Neural crest cell (in vitro differentiated cells): ENCODE results near the gene SLC17A8. TPM values are rescaled to one million over a fixed set of nuclear protein-coding genes. Genes with fewer than 3 reads are reported as not detected.
"Not testable (repeated sequence)": the region's sequence is repeated elsewhere in the genome, so short reads cannot be mapped to it uniquely, and the experiment has no call there.

Experiments
- DNase-seq: peaks from one replicate; pipeline ENCODE4 v3.0.0; 2021; ENCODE audit warnings: low read depth, mixed read lengths, low spot score
- H3K27ac Mint-ChIP-seq: one replicate; pipeline ENCODE4 v1.8.0; 2021; ENCODE audit warnings: mild to moderate bottlenecking, mixed read lengths; ENCODE audit not compliant: unreplicated experiment
- H3K27me3 Mint-ChIP-seq: 2 replicates; pipeline ENCODE4 v1.8.0; 2021; ENCODE audit warnings: low read depth, mild to moderate bottlenecking, mixed read lengths
- H3K36me3 Mint-ChIP-seq: 2 replicates; pipeline ENCODE4 v1.8.0; 2021; ENCODE audit warnings: low read depth, mild to moderate bottlenecking, mixed read lengths
- H3K4me1 Mint-ChIP-seq: 2 replicates; pipeline ENCODE4 v1.8.0; 2021; ENCODE audit warnings: mixed read lengths
- H3K4me3 Mint-ChIP-seq: one replicate; pipeline ENCODE4 v1.8.0; 2021; ENCODE audit warnings: mild to moderate bottlenecking, mixed read lengths
- H3K9me3 Mint-ChIP-seq: 2 replicates; pipeline ENCODE4 v1.8.0; 2021; ENCODE audit warnings: mixed read lengths
- total RNA-seq: library from RNA; stranded (reverse); gene quantifications from 2 replicates; pipeline ENCODE4 v1.2.1, GENCODE V29; 2021
- TF ChIP-seq, protein P1 (sequence below): fragments of 200-600 bp; sonication (generic); conservative IDR thresholded peaks from 2 replicates; pipeline ENCODE4 v1.5.0; 2021; ENCODE audit warnings: antibody characterized with exemption, mild to moderate bottlenecking

SLC17A8 gene
- total RNA-seq, 1 donor from 2014 or later = not detected

DNA sequence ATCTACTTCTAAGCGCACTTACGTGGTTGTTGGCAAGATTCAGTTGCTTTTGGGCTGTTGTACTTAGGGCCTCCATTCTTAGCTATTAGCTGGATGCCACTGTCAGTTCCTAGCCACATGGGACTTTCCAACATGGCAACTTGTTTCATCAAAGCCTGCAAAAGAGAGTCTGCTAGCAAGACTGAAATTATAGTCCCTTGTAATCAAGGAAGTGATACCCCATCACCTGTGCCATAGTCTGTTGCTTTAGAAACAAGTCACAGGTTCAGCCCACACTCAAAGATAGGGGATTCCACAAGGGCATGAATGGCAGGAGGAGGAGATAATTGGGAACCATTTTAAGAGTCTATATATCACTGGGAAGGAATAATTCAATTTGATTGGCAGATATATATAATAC lies 27.1 kb upstream of the SLC17A8 start:
- peaks cover 12% of the 10 kb centered on the region for H3K36me3 Mint-ChIP-seq
- DNase-seq = no peak
- H3K27me3 Mint-ChIP-seq = no peaks in the 10 kb centered on the region
- H3K4me1 Mint-ChIP-seq = no peaks in the 10 kb centered on the region
- no peaks in the 10 kb centered on the region for H3K9me3 Mint-ChIP-seq
- TF ChIP-seq, protein P1, sequence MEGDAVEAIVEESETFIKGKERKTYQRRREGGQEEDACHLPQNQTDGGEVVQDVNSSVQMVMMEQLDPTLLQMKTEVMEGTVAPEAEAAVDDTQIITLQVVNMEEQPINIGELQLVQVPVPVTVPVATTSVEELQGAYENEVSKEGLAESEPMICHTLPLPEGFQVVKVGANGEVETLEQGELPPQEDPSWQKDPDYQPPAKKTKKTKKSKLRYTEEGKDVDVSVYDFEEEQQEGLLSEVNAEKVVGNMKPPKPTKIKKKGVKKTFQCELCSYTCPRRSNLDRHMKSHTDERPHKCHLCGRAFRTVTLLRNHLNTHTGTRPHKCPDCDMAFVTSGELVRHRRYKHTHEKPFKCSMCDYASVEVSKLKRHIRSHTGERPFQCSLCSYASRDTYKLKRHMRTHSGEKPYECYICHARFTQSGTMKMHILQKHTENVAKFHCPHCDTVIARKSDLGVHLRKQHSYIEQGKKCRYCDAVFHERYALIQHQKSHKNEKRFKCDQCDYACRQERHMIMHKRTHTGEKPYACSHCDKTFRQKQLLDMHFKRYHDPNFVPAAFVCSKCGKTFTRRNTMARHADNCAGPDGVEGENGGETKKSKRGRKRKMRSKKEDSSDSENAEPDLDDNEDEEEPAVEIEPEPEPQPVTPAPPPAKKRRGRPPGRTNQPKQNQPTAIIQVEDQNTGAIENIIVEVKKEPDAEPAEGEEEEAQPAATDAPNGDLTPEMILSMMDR = no peak
- no peak overlapping the region for H3K27ac Mint-ChIP-seq
- no peak overlapping the region for H3K4me3 Mint-ChIP-seq

DNA sequence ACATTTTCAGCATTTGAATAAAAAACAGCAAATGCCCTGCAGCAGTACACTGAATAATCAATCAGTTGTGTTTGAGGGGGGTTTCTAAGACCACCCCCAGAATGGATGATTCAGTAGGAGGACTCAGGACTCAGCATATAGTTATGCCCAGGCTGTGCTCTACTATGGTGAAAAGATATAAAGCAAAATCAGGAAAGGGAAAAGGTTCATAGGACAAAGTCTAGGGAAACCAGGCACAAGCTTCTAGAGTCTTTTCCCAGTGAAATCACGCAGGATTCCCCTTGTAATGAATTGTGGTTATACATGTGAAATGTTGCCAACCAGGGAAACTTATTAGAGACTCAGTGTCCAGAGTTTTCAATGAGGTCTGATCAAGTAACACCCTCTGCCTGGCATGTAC lies 25.0 kb upstream of the SLC17A8 start:
- Mint-ChIP-seq H3K27ac (no peak overlapping the region), H3K4me1 (no peaks in the 10 kb centered on the region), H3K36me3 (peaks cover 18% of the 10 kb centered on the region)

DNA sequence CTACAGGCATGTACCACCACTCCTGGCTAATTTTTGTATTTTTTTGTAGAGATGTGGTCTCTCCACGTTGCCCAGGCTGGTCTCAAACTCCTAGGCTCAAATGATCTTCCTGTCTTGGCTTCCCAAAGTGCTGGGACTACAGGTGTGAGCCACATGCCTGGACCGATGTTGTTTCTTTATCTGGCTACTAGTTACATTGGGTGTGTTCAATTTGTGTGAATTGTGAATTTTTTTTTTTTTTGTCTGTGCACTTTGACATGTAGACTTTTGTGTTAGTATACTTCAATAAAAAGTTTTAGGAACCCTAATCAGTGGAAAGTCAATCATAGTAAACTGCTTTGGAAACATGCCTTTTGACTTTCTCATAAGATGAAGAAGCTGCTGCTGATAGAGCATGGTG lies 24.0 kb upstream of the SLC17A8 start:
- Mint-ChIP-seq H3K27ac (no peak overlapping the region), H3K4me1 (no peaks in the 10 kb centered on the region), H3K9me3 (no peaks in the 10 kb centered on the region), H3K27me3 (no peaks in the 10 kb centered on the region), H3K4me3 (no peak overlapping the region), H3K36me3 (peaks cover 17% of the 10 kb centered on the region)
- TF ChIP-seq, protein P1 = no peak
- no peak for DNase-seq

More for the DNA sequence above, 25.0 kb upstream of the SLC17A8 start:
- Mint-ChIP-seq H3K9me3 (no peaks in the 10 kb centered on the region), H3K4me3 (no peak overlapping the region), H3K27me3 (no peaks in the 10 kb centered on the region)
- TF ChIP-seq, protein P1 = no peak
- no peak for DNase-seq

DNA sequence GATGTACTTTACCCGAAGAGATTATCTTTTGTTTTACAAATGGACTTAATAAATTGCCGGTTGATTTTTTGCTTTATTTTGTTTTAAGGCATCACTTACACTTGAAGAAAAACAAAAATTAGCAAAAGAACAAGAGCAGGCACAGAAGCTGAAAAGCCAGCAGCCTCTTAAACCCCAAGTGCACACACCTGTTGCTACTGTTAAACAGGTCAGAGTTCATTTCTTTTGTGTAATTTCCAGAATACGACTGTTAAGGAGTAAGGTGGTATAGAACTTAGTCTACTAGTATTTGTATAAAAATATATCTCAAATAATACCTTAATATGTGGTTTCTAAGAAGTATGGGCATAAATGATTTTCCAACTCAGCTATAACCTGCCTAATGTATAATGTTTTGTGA lies 19.6 kb upstream of the SLC17A8 start:
- Mint-ChIP-seq H3K4me3 (no peak overlapping the region), H3K9me3 (no peaks in the 10 kb centered on the region), H3K27ac (no peak overlapping the region), H3K27me3 (no peaks in the 10 kb centered on the region), H3K36me3 (peaks cover 15% of the 10 kb centered on the region), H3K4me1 (no peaks in the 10 kb centered on the region)
- TF ChIP-seq, protein P1 = no peak
- DNase-seq = no peak

DNA sequence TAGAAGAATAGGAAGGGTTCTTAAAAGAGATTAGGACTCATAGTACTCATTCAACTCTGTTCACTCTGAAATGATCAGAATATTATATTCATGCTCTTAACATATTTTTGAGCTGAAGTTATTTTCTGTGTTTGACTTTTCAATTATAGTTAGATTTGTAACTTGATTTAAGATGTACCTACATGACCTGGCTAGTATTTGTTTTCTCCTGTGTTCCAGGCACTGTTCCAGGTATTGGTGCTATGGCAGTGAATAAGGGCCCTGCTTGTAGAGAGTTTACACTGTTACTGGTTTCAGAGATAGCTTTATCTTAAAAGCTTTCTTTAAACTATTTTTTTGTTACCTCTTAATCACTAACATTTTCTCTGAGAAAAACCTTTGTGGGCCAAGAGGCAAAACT lies 19.1 kb upstream of the SLC17A8 start:
- no peak for DNase-seq
- H3K27me3 Mint-ChIP-seq = no peaks in the 10 kb centered on the region
- no peaks in the 10 kb centered on the region for H3K9me3 Mint-ChIP-seq
- H3K4me1 Mint-ChIP-seq = no peaks in the 10 kb centered on the region
- no peak overlapping the region for H3K4me3 Mint-ChIP-seq
- peaks cover 19% of the 10 kb centered on the region for H3K36me3 Mint-ChIP-seq
- H3K27ac Mint-ChIP-seq = no peak overlapping the region
- TF ChIP-seq, protein P1 = no peak

DNA sequence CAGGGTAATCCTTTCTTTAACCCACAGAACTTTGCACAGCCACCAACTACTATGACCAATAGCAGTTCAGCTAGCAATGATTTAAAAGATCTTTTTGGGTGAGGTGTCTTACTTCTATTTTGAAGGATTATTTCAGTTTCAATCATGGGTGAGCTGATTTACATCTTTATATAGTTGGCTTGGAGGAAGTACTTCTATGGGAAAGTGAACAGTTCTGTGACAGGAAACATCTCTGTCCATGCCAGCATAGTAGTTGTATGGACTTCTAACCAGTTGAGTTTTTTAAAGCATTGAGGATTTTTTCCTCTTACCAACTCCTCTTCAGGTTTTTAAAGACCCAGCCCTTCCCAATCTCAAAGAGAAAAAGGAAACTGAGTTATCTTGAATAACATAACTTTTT lies 17.8 kb upstream of the SLC17A8 start:
- no peak overlapping the region for H3K4me3 Mint-ChIP-seq
- no peaks in the 10 kb centered on the region for H3K27me3 Mint-ChIP-seq
- DNase-seq = no peak
- H3K27ac Mint-ChIP-seq = no peak overlapping the region
- H3K9me3 Mint-ChIP-seq = no peaks in the 10 kb centered on the region
- peaks cover 22% of the 10 kb centered on the region for H3K36me3 Mint-ChIP-seq
- H3K4me1 Mint-ChIP-seq = no peaks in the 10 kb centered on the region
- TF ChIP-seq, protein P1 = no peak

DNA sequence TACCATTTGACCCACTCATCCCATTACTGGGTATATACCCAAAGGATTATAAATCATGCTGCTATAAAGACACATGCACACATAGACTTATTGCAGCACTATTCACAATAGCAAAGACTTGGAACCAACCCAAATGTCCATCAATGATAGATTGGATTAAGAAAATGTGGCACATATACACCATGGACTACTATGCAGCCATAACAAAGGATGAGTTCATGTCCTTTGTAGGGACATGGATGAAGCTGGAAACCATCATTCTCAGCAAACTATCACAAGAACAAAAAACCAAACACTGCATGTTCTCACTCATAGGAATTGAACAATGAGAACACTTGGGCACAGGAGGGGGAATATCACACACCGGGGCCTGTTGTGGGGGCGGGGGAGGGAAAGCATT lies 14.0 kb upstream of the SLC17A8 start:
- H3K4me3 Mint-ChIP-seq, H3K9me3 Mint-ChIP-seq, H3K27me3 Mint-ChIP-seq, H3K4me1 Mint-ChIP-seq, DNase-seq: not testable (repeated sequence)
- peak overlapping the region; percentile 50 for H3K27ac Mint-ChIP-seq
- peaks cover 12% of the 10 kb centered on the region for H3K36me3 Mint-ChIP-seq

DNA sequence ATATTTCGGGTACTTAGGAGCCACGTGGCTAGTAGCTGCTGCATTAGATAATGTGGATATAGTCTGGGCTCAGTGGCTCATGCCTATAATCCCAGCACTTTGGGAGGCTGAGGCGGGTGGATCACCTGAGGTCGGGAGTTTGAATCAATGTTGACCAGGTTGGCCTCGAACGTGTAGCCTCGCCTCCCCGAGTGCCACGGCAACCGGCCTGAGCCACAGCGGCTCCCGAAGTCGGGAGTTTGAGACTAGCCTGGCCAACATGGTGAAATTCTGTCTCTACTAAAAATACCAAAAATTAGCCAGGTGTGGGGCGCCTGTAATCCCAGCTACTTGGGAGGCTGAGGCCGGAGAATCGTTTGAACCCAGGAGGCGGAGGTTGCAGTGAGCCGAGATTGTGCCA lies 12.5 kb upstream of the SLC17A8 start:
- H3K36me3 Mint-ChIP-seq, DNase-seq, H3K4me1 Mint-ChIP-seq, H3K9me3 Mint-ChIP-seq, H3K4me3 Mint-ChIP-seq, H3K27me3 Mint-ChIP-seq, H3K27ac Mint-ChIP-seq: not testable (repeated sequence)
